Upper lobe of left lung (tissue), 6 donors: ENCODE measurements around the gene OR6B1. TPM values are rescaled to one million over a fixed set of nuclear protein-coding genes. Genes with fewer than 3 reads are reported as not detected.

Source experiments
- ATAC-seq, 2 donors: fragments of 200-7000 bp; cut with Tn5 transposase; one replicate each; pipeline ENCODE4 v1.9.1; 2022; ENCODE audit warnings: mild to moderate bottlenecking in 2 of 2, moderate library complexity in 2 of 2; ENCODE audit not compliant: low FRiP score in 2 of 2
- DNase-seq, 2 donors: peaks; one replicate each; pipeline ENCODE4 v3.0.0-alpha.2; 2019 to 2020
- H3K27ac ChIP-seq, 4 donors: fragments of 200-600 bp; sonication (generic); one replicate each; pipeline ENCODE4 v1.5.1; 2016 to 2019
- H3K27me3 ChIP-seq, 4 donors: fragments of 200-600 bp; sonication (generic); one replicate each; pipeline ENCODE4 v1.5.1; 2017 to 2019
- H3K36me3 ChIP-seq, 4 donors: fragments of 200-600 bp; sonication (generic); one replicate each; pipeline ENCODE4 v1.5.1; 2016 to 2019
- H3K4me1 ChIP-seq, 4 donors: fragments of 200-600 bp; sonication (generic); one replicate each; pipeline ENCODE4 v1.5.1; 2018 to 2019
- H3K4me3 ChIP-seq, 4 donors: fragments of 200-600 bp; sonication (generic); one replicate each; pipeline ENCODE4 v1.5.1; 2017 to 2019; ENCODE audit warnings: mild to moderate bottlenecking in 2 of 4, moderate library complexity in 1 of 4
- H3K9me3 ChIP-seq, 4 donors: fragments of 200-600 bp; sonication (generic); one replicate each; pipeline ENCODE4 v1.5.1; 2018 to 2019
- CTCF ChIP-seq, 6 experiments: fragments of 450-650 bp in 4 of 6; fragments of 200-600 bp in 2 of 6; sonication (generic) in 2 of 6; IDR thresholded peaks; one replicate each; pipeline ENCODE4 v1.5.1; 2016 to 2019; ENCODE audit warnings: antibody characterized with exemption in 6 of 6
- EP300 ChIP-seq, 4 donors: sonication (generic); formaldehyde crosslinking; IDR thresholded peaks; one replicate each; pipeline ENCODE4 v1.5.1; 2017; ENCODE audit warnings: antibody characterized with exemption in 4 of 4, control low read depth in 2 of 4
- POLR2A ChIP-seq, 4 donors: fragments of 450-650 bp; IDR thresholded peaks; one replicate each; pipeline ENCODE4 v1.5.1; 2016 to 2017; ENCODE audit warnings: antibody characterized with exemption in 4 of 4, mild to moderate bottlenecking in 2 of 4
- POLR2AphosphoS5 ChIP-seq, 2 donors: sonication (generic); formaldehyde crosslinking; IDR thresholded peaks; one replicate each; pipeline ENCODE4 v1.5.1; 2017; ENCODE audit warnings: antibody characterized with exemption in 2 of 2
- WGBS, 2 donors: methylation state at CpG; one replicate each; pipeline ENCODE4 v1.1.5; 2017 to 2018; 5-methylcytosine and 5-hydroxymethylcytosine counted together
- total RNA-seq, 6 donors: library from RNA; depleted of rRNA in 4 of 6; stranded (reverse); fragments of >200 nt in 4 of 6; gene quantifications; one replicate each; pipeline versions ENCODE4 v1.1.0 to v1.2.1, GENCODE V29; 2016 to 2021
- donor health status: DM: no; HTN: no; CAD: no; lungs with moderate emphysema.
- donor health status: DM: no; HTN: yes; CAD: no; lungs with severe emphysema.

OR6B1 gene
- total RNA-seq, 6 donors from 2014 or later, result not detected

- Histone ChIP-seq H3K4me1 (no peaks in the 10 kb centered on the region), H3K4me3 (no peak overlapping the region), H3K9me3 (peaks cover 0 to 4% (median 1%) of the 10 kb centered on the region in 4 donors), H3K36me3 (no peaks in the 10 kb centered on the region), H3K27ac (no peak overlapping the region), H3K27me3 (no peaks in the 10 kb centered on the region)
- no peak for TF ChIP-seq POLR2AphosphoS5 (IDR thresholded peaks at IDR 0.05)
- TF ChIP-seq CTCF (IDR thresholded peaks at IDR 0.05), result no peak
- TF ChIP-seq EP300 (IDR thresholded peaks at IDR 0.05), result no peak
- TF ChIP-seq POLR2A (IDR thresholded peaks at IDR 0.05), result no peak
- 76 to 83% methylated on average over 5 of the region's 5 CpGs for WGBS, 2 donors
- DNase-seq (no peak), ATAC-seq (no peak)
These were observed 11.5 kb downstream of the OR6B1 start for GRCh38 chr7:144011458-144012230.

GRCh38 chr7:144018065-144018464 lies 17.9 kb downstream of the OR6B1 start:
- Histone ChIP-seq H3K27me3 (no peaks in the 10 kb centered on the region), H3K9me3 (no peaks in the 10 kb centered on the region), H3K36me3 (no peaks in the 10 kb centered on the region), H3K27ac (no peak overlapping the region), H3K4me1 (peaks cover 0 to 2% (median 0%) of the 10 kb centered on the region in 4 donors), H3K4me3 (no peak overlapping the region)
- ATAC-seq (no peak), DNase-seq (no peak)
- 72 to 74% methylated on average over 4 of the region's 4 CpGs for WGBS, 2 donors
- no peak for TF ChIP-seq POLR2AphosphoS5 (IDR thresholded peaks at IDR 0.05)
- TF ChIP-seq CTCF (IDR thresholded peaks at IDR 0.05), result no peak
- no peak for TF ChIP-seq EP300 (IDR thresholded peaks at IDR 0.05)
- TF ChIP-seq POLR2A (IDR thresholded peaks at IDR 0.05), result no peak

- peak; percentile 46 to 84 for ATAC-seq
These were observed 19.3 kb downstream of the OR6B1 start for GRCh38 chr7:144019457-144019856.

GRCh38 chr7:144020340-144020739 lies 20.2 kb downstream of the OR6B1 start:
- Histone ChIP-seq H3K9me3 (no peaks in the 10 kb centered on the region), H3K27ac (no peak overlapping the region), H3K4me3 (no peak overlapping the region), H3K4me1 (peaks cover 0 to 2% (median 0%) of the 10 kb centered on the region in 4 donors), H3K27me3 (no peaks in the 10 kb centered on the region), H3K36me3 (no peaks in the 10 kb centered on the region)
- TF ChIP-seq POLR2AphosphoS5 (IDR thresholded peaks at IDR 0.05), result no peak
- TF ChIP-seq EP300 (IDR thresholded peaks at IDR 0.05), result no peak
- TF ChIP-seq POLR2A (IDR thresholded peaks at IDR 0.05), result no peak
- no peak for TF ChIP-seq CTCF (IDR thresholded peaks at IDR 0.05)
- 63 to 69% methylated on average over 3 of the region's 3 CpGs for WGBS, 2 donors
- no peak for ATAC-seq
- no peak for DNase-seq

More at GRCh38 chr7:144019457-144019856, 19.3 kb downstream of the OR6B1 start:
- no peak overlapping the region for H3K27ac ChIP-seq
- 32 to 40% methylated on average over 2 of the region's 2 CpGs for WGBS, 2 donors
- H3K9me3 ChIP-seq, result no peaks in the 10 kb centered on the region
- H3K36me3 ChIP-seq, result no peaks in the 10 kb centered on the region
- H3K27me3 ChIP-seq, result no peaks in the 10 kb centered on the region
- TF ChIP-seq CTCF (IDR thresholded peaks at IDR 0.05) (no peak), POLR2A (IDR thresholded peaks at IDR 0.05) (no peak), EP300 (IDR thresholded peaks at IDR 0.05) (no peak), POLR2AphosphoS5 (IDR thresholded peaks at IDR 0.05) (no peak)
- H3K4me1 ChIP-seq, result peaks cover 0 to 2% (median 0%) of the 10 kb centered on the region in 4 donors
- no peak for DNase-seq
- no peak overlapping the region for H3K4me3 ChIP-seq

GRCh38 chr7:144022169-144022568 lies 22.0 kb downstream of the OR6B1 start:
- no peaks in the 10 kb centered on the region for H3K27me3 ChIP-seq
- H3K27ac ChIP-seq, result no peak overlapping the region
- TF ChIP-seq CTCF (IDR thresholded peaks at IDR 0.05), result no peak
- no peak for TF ChIP-seq EP300 (IDR thresholded peaks at IDR 0.05)
- TF ChIP-seq POLR2AphosphoS5 (IDR thresholded peaks at IDR 0.05), result no peak
- TF ChIP-seq POLR2A (IDR thresholded peaks at IDR 0.05), result no peak
- H3K4me1 ChIP-seq, result peaks cover 0 to 2% (median 0%) of the 10 kb centered on the region in 4 donors
- ATAC-seq, result no peak
- H3K4me3 ChIP-seq, result no peak overlapping the region
- no peaks in the 10 kb centered on the region for H3K9me3 ChIP-seq
- DNase-seq, result no peak
- no peaks in the 10 kb centered on the region for H3K36me3 ChIP-seq
